NT2/D1 (cell line): ENCODE measurements around the gene DNAJC25.

Source experiments
- SUZ12 ChIP-seq: IDR thresholded peaks from 2 replicates; pipeline ENCODE4 v1.6.1; 2011; ENCODE audit not compliant: insufficient read length, insufficient read depth; ENCODE audit errors: extremely low read depth
- YY1 ChIP-seq: IDR thresholded peaks from 2 replicates; pipeline ENCODE4 v1.6.1; 2011; ENCODE audit not compliant: insufficient read length, insufficient read depth
- ZNF274 ChIP-seq: IDR thresholded peaks from 2 replicates; pipeline ENCODE4 v1.6.1; 2011; ENCODE audit warnings: mild to moderate bottlenecking, low read depth, low read length

DNA sequence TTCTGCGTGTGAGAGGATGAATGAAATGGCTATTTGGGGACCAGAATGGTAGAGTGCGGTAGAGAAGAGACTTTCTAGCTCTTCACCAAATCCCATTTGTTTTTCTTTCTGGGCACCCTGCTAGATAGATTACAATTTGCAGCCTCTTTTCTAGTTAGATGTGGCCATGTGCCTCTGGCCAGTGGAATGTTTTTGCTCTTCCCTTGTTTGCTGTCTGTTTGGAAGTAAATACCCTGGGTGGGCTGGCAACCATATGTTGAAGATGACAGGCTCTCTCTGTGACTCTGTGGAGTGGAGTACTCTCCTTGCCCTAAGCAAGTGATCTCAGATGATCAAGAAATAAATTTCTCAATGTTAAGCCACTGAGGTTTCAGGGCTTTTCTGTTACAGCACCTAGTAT lies 43.2 kb downstream of the DNAJC25 start:
- TF ChIP-seq ZNF274 (no peak), SUZ12 (no peak), YY1 (no peak)
